ENCODE measurements around the gene DGKG.

GRCh38 chr3:186264608-186265400, 97.2 kb downstream of the DGKG start:
- TF ChIP-seq GABPA (IDR thresholded peaks at IDR 0.05; ENCODE audit: borderline replicate concordance, insufficient read depth, low read length) (no peak), FOSL1 (IDR thresholded peaks at IDR 0.05; ENCODE audit: insufficient read depth, low read depth, low read length) (no peak), CTCF (IDR thresholded peaks at IDR 0.05; ENCODE audit: control extremely low read depth in 1 of 3, insufficient read depth in 1 of 3, low read depth in 1 of 3, low read length in 3 of 3) (no peak), EP300 (IDR thresholded peaks at IDR 0.05; ENCODE audit: borderline replicate concordance in 1 of 2, low read depth in 2 of 2, low read length in 2 of 2) (no peak), SIN3A (conservative IDR thresholded peaks at IDR 0.05 in 1 of 2, IDR thresholded peaks at IDR 0.05 in 1 of 2; ENCODE audit: low read depth in 1 of 2, low read length in 2 of 2) (no peak), POLR2AphosphoS5 (IDR thresholded peaks at IDR 0.05; ENCODE audit: low read depth, low read length) (no peak), ZNF274 (IDR thresholded peaks at IDR 0.05; ENCODE audit: borderline replicate concordance, extremely low read depth, low read length) (no peak), RBBP5 (IDR thresholded peaks at IDR 0.05; ENCODE audit: borderline replicate concordance, low read depth, low read length) (no peak)
